Natural killer cell (primary cell): ENCODE measurements around the gene WDR93. TPM values are rescaled to one million over a fixed set of nuclear protein-coding genes. Genes with fewer than 3 reads are reported as not detected.

ENCODE experiments used
- ATAC-seq, 3 donors: fragments of 150-1000 bp in 2 of 3; fragments of 200-7000 bp in 1 of 3; cut with Tn5 transposase; 1 replicate in 1 of 3; 2 replicates in 2 of 3; pipeline ENCODE4 v1.10.0; 2021; ENCODE audit warnings: mild to moderate bottlenecking in 2 of 3, moderate library complexity in 2 of 3
- DNase-seq, 2 donors: peaks; one replicate each; pipeline versions ENCODE4 v3.0.0 to v3.0.0-alpha.2; 2013 to 2021; ENCODE audit warnings: mixed read lengths in 1 of 2
- H3K27ac ChIP-seq: one replicate; pipeline ENCODE4 v1.5.1; 2013; ENCODE audit warnings: mild to moderate bottlenecking, low read length
- H3K27me3 ChIP-seq: one replicate; pipeline ENCODE4 v1.6.1; 2013; ENCODE audit warnings: low read length; ENCODE audit not compliant: control insufficient read depth, insufficient read depth
- H3K36me3 ChIP-seq: one replicate; pipeline ENCODE4 v1.6.1; 2013; ENCODE audit warnings: low read length; ENCODE audit not compliant: control insufficient read depth, insufficient read depth
- H3K4me1 ChIP-seq: one replicate; pipeline ENCODE4 v1.6.1; 2013; ENCODE audit warnings: low read length; ENCODE audit not compliant: control insufficient read depth, insufficient read depth
- H3K4me3 ChIP-seq: one replicate; pipeline ENCODE4 v1.5.1; 2013; ENCODE audit warnings: low read length
- H3K9me3 ChIP-seq: one replicate; pipeline ENCODE4 v1.6.1; 2013; ENCODE audit warnings: low read length; ENCODE audit not compliant: control insufficient read depth, insufficient read depth
- H3K27ac Mint-ChIP-seq, 2 donors: one replicate each; pipeline ENCODE4 v1.8.0; 2022; ENCODE audit warnings: mild to moderate bottlenecking in 2 of 2, mixed read lengths in 2 of 2, moderate library complexity in 1 of 2
- H3K27me3 Mint-ChIP-seq, 2 donors: one replicate each; pipeline ENCODE4 v1.8.0; 2022; ENCODE audit warnings: low read depth in 2 of 2, mixed read lengths in 2 of 2
- H3K36me3 Mint-ChIP-seq: one replicate; pipeline ENCODE4 v1.8.0; 2022; ENCODE audit warnings: mixed read lengths
- H3K4me1 Mint-ChIP-seq, 2 donors: one replicate each; pipeline ENCODE4 v1.8.0; 2022; ENCODE audit warnings: mixed read lengths in 2 of 2
- H3K4me3 Mint-ChIP-seq: one replicate; pipeline ENCODE4 v1.8.0; 2022; ENCODE audit warnings: mild to moderate bottlenecking, moderate library complexity, mixed read lengths
- H3K9me3 Mint-ChIP-seq, 2 donors: one replicate each; pipeline ENCODE4 v1.8.0; 2022; ENCODE audit warnings: mixed read lengths in 2 of 2
- WGBS: methylation state at CpG from one replicate; pipeline ENCODE4 v1.1.7; 2013; ENCODE audit warnings: missing lambda C conversion rate; ENCODE audit not compliant: insufficient coverage; 5-methylcytosine and 5-hydroxymethylcytosine counted together
- intact Hi-C: fragments of 100-400 bp; cut with micrococcal nuclease; formaldehyde crosslinking; loops from one replicate; pipeline ENCODE4 v1.14.2; 2022
- total RNA-seq, 4 donors: library from RNA; stranded (reverse); fragments of 120-200 nt in 1 of 4; gene quantifications; one replicate each; pipeline versions ENCODE4 v1.2.3 to v1.2.4, GENCODE V29; 2013 to 2022
- TF ChIP-seq, protein P1 (sequence below): fragments of 200-600 bp; IDR thresholded peaks from one replicate; pipeline ENCODE4 v1.8.0; 2022; ENCODE audit warnings: antibody characterized with exemption

The WDR93 gene
- total RNA-seq: under 1 TPM in 2 of 3 donors, not detected in 1; 0.25 to 0.38 TPM
- 0.32 TPM for total RNA-seq (2013)

DNA sequence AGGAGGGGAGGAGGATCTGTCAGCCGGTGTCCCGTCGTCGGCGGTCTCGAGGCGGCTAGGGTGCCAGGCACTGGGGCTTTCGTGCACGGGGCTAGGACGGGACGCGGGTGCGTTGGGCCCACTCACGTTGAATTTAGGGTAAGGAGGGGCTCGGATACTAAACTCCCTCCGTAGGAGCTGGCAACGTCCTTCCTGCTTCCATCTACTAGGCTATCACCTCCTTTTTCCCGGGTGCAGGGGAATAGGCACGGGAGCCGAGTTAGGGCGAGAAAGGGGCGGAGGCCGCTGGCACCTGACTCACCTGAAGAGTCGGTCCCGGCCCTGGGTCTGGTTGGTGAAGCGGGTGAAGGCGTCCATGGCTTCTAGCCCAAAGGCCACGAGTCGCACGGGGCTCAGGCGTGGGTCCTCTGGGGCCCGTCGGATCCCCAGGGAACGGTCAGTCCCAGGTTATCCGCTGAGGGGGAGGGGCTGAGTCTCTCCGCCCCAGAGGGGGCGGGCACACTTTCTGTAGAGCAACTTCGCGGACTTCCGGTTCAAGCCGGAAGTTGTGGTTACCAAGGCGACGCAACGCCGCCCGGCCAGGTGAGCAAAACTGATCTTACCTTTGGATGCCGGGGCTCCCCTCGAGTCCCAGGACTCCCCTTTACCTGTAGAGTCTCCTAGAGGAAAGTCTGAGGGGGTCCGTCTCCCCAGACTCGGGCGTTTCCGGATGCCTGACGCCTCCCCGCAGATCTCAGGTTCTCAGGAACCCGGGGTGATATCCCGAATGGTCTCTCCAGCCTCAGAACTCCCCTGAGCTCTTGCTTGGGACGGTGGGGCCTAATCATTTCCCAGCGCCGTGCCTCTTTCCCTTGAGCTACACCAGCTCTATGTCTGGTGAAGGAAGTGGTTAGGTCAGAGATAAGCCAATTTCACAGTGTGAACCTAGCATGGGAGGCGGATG, at the start of gene WDR93, which contains the start of gene PEX11A:
Gene WDR93, plus strand, starts transcription at position 536 of the 943 bp plus-strand sequence. CDS start 10,936 bp downstream, outside the sequence.
Gene PEX11A, minus strand, starts transcription at position 479 of the 943 bp plus-strand sequence. Its CDS starts 122 bp downstream, at position 357.
- peak within 1 kb of the TSS; percentile 94 for H3K4me3 Mint-ChIP-seq
- DNase-seq: peak; percentile 68 to 85
- Histone ChIP-seq H3K36me3 (peaks cover 4% of the 10 kb centered on the region), H3K4me3 (peak within 1 kb of the TSS; percentile 84), H3K4me1 (peaks cover 16% of the 10 kb centered on the region), H3K27me3 (no peaks in the 10 kb centered on the region), H3K9me3 (no peaks in the 10 kb centered on the region), H3K27ac (peak within 1 kb of the TSS; percentile 79)
- TF ChIP-seq, protein P1, sequence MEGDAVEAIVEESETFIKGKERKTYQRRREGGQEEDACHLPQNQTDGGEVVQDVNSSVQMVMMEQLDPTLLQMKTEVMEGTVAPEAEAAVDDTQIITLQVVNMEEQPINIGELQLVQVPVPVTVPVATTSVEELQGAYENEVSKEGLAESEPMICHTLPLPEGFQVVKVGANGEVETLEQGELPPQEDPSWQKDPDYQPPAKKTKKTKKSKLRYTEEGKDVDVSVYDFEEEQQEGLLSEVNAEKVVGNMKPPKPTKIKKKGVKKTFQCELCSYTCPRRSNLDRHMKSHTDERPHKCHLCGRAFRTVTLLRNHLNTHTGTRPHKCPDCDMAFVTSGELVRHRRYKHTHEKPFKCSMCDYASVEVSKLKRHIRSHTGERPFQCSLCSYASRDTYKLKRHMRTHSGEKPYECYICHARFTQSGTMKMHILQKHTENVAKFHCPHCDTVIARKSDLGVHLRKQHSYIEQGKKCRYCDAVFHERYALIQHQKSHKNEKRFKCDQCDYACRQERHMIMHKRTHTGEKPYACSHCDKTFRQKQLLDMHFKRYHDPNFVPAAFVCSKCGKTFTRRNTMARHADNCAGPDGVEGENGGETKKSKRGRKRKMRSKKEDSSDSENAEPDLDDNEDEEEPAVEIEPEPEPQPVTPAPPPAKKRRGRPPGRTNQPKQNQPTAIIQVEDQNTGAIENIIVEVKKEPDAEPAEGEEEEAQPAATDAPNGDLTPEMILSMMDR: no peak
- under 1% methylated on average over 58 of the region's 60 CpGs for WGBS
- peaks cover 19 to 21% of the 10 kb centered on the region in 2 donors for H3K4me1 Mint-ChIP-seq
- intact Hi-C loops: no loop called here
- H3K9me3 Mint-ChIP-seq: no peaks in the 10 kb centered on the region
- peak within 1 kb of the TSS; percentile 82 to 91 for H3K27ac Mint-ChIP-seq
- peaks cover 3% of the 10 kb centered on the region for H3K36me3 Mint-ChIP-seq
- H3K27me3 Mint-ChIP-seq: no peaks in the 10 kb centered on the region
- ATAC-seq: peak; percentile 89 to 91 (median 90)

DNA sequence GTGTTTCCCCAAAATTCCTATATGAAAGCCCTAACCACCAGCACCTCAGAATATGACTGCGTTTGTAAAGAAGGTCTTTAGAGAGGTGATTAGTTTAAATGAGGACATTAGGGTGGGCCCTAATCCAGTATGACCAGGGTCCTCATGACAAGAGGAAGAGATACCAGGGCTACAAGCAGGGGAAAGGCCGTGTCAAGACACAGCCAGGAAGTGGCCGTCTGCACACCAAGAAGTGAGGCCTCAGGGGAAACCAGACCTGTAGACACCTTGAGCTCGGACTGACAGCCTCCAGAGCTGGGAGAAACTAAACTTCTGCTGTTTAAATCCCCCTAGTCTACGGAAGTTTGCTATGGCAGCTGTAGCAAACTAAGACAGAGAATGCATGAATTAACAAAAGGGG, 49.6 kb upstream of the WDR93 start:
- no peaks in the 10 kb centered on the region for H3K9me3 Mint-ChIP-seq
- Histone ChIP-seq H3K9me3 (no peaks in the 10 kb centered on the region), H3K27me3 (no peaks in the 10 kb centered on the region), H3K4me3 (no peak overlapping the region), H3K4me1 (peaks cover 4% of the 10 kb centered on the region), H3K36me3 (no peaks in the 10 kb centered on the region), H3K27ac (no peak overlapping the region)
- no peak overlapping the region for H3K4me3 Mint-ChIP-seq
- ATAC-seq (peak in 1 of 3 donors; percentile 43), DNase-seq (no peak)
- peaks cover 0 to 5% of the 10 kb centered on the region in 2 donors for H3K4me1 Mint-ChIP-seq
- H3K27me3 Mint-ChIP-seq: no peaks in the 10 kb centered on the region
- no peaks in the 10 kb centered on the region for H3K36me3 Mint-ChIP-seq
- TF ChIP-seq, protein P1: no peak
- intact Hi-C loops: no loop called here
- 61% methylated on average over 5 of the region's 5 CpGs for whole genome bisulfite sequencing
- H3K27ac Mint-ChIP-seq: no peak overlapping the region

DNA sequence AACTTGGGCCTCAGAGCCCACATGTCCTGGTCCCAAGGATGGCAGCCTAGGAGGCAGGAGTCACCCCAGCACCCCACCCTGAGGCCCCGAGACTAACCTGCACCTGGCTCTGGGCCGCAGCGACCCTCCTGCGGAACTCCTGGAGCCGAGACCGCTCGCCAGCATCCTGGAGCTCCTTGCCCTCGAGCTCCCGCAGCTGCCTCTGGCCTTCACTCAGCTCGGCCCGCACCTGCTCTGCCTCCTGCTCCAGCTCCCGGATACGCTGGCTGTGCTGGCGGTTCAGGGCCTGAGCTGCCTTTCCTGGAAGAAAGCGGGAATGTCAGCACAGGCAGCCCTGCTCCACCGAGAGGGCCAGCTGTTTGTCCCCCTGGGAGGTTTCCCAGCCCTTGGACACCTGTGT, 48.5 kb upstream of the WDR93 start:
- DNase-seq (no peak), ATAC-seq (no peak)
- peaks cover 1 to 5% of the 10 kb centered on the region in 2 donors for H3K4me1 Mint-ChIP-seq
- H3K4me3 Mint-ChIP-seq: no peak overlapping the region
- H3K9me3 Mint-ChIP-seq: no peaks in the 10 kb centered on the region
- peaks cover 0 to 1% of the 10 kb centered on the region in 2 donors for H3K27me3 Mint-ChIP-seq
- Histone ChIP-seq H3K9me3 (no peaks in the 10 kb centered on the region), H3K36me3 (no peaks in the 10 kb centered on the region), H3K4me1 (peaks cover 7% of the 10 kb centered on the region), H3K4me3 (no peak overlapping the region), H3K27me3 (no peaks in the 10 kb centered on the region), H3K27ac (no peak overlapping the region)
- intact Hi-C loops: no loop called here
- TF ChIP-seq, protein P1: no peak
- WGBS: 97% methylated on average over 16 of the region's 16 CpGs
- H3K27ac Mint-ChIP-seq: no peak overlapping the region
- no peaks in the 10 kb centered on the region for H3K36me3 Mint-ChIP-seq
